ENCODE data around the gene PAN3. TPM values are rescaled to one million over a fixed set of nuclear protein-coding genes. Genes with fewer than 3 reads are reported as not detected.

PAN3 gene
- total RNA-seq, 1 experiment from 2014 or later = 12.9 TPM

DNA sequence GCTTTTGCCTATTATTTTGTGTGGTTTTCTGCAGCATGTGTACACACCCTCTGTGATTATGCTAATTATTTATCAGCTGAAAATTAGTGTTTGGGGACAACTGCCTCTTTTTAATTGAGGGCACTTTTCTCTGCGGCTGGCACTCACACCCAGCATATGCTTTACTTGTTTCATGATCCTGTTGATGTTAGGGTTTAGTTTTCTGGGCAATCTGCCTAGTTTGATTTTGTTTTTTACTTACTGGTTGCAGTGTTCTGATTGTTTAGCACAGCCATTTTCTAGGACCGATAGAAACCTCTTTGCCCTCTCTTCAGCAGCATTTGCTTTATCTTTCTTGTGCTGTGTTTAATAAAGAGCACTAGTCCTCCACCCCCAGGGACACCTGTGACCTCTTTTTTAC is 161.6 kb downstream of the PAN3 start:
- peak; percentile 3 for DNase-seq (ENCODE audit: low read depth)

DNA sequence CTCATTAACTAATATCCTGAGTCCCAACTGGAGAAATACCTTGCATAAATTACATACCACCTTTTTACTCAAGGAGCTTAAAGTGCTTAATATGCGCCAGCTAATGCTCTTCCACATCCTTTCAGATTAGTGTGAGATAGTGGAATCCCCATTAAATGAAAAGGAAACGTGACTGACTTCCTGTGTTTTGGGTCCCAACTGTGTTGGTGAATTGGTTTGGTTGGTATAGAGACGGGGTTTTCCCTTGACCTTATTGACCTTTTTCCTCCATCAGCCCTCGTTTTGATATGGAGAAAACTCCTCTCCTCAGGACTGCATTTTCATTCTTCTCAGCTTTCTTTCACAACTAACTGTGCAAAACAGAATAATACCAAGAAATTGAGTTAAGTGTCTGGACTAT is 163.5 kb downstream of the PAN3 start:
- peak; percentile 8 for DNase-seq (ENCODE audit: low read depth)

DNA sequence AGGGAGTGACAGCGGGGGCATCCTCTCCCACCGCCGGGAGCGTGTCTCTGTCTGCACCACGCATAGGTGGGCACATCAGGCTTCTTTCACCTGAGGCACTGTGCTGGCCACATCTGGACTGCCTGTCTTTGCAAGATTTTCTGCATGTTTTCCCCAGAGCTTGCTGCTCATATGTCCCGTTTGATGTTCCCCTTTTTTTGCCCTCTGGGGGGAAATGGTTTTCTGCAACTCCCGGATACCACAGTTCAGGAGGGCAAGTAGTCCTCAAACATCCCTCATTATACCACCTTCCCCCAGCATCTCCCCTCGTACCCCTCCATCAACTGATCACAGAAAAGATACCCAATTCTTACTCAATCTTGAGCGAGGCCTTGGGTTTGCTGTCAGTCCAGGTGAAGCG is 168.0 kb downstream of the PAN3 start:
- no peak for DNase-seq (ENCODE audit: low read depth)

DNA sequence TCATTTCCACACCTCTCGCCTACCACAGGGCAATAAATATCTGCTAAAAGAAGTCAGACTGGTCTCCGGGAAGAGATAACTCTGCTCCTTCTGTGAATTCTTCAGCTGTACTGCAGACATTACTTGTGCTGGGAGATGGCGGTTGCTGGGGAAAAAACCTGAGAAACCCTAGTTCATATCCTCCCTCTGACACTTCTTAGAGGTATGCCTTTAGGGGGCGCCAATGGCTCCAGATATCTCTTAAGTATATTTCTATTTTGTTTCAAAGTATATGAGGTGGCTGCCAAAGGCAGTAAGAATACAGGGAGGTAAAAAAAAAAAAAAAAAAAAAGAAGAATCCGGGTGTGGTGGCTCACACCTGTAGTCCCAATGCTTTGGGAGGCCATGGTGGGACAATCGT is 175.2 kb downstream of the PAN3 start:
- peak; percentile 17 for DNase-seq (ENCODE audit: low read depth)

DNA sequence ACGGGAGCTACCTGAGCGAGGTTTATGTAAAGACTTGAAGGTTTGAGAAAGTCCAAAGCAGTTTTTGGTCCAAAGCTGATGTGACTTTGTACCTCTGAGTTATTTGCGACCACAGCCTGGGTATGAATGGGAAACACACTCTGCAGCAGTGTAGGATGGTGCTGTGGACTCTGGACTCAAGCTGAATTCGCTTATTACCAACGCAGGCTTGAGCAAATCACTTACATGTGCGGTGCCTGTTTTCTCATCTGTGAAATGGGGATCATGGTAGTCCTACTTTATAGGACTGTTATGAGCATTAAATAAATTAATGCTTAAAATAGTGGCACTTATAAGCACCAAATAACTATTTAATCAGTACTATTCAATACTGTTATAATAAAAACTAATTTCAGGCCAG is 176.5 kb downstream of the PAN3 start:
- DNase-seq (ENCODE audit: low read depth) = no peak

DNA sequence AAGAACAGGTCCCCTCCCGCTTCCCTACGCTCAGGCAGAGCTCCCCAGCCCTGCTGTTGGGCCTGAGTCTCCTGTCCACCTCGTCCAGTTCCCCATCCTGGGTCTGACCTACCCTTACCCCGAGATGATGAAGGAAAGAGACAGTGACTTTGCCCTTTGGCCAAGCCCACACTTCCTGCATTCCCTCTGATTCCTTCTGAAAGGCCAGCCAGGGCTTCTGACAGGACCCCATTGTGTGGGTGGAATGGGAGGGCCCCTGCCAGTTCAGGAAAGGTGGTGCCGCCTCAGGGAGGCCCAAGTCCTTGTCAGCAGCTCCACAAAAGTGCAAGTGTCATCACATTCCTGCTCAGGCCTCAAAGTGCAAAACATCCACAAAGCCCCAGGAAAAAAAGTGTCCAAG is 177.8 kb downstream of the PAN3 start:
- no peak for DNase-seq (ENCODE audit: low read depth)

DNA sequence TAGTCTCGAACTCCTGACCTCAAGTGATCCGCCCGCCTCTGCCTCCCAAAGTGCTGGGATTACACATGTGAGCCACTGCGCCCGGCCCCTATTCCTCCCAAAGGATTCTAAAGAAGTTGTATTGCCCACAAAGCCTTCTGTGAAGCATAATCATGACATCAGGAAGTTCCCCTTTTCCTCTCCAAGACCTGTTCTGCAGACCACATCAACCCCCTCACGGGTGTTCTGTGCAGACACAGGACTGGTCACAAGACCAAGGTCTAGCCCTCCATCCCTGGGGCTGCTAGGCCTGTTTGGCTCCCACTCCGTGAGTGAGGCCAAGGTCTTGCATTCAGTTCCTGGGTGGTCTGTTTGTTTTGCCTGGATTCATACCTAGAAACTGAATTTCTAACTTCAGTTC is 178.5 kb downstream of the PAN3 start:
- DNase-seq (ENCODE audit: low read depth) = no peak

DNA sequence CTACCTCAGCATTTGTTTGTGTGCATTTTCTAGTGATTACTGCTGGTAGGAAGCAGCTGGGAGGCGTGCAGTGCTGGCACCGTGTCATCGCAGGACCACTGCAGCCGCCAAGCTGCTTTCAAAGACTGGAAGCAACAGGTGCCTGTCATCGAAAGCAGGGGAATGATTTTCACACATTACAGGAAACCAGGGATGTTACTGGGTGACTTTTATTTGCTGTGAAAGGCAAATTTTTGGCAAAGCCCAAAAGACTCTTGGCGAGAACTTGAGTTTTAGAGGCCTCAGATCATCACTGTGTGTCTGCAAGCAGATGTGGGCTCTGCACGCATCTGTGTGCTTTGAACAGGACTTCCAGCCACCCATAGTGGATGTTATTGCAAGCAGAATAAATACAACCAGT is 180.2 kb downstream of the PAN3 start:
- no peak for DNase-seq (ENCODE audit: low read depth)

DNA sequence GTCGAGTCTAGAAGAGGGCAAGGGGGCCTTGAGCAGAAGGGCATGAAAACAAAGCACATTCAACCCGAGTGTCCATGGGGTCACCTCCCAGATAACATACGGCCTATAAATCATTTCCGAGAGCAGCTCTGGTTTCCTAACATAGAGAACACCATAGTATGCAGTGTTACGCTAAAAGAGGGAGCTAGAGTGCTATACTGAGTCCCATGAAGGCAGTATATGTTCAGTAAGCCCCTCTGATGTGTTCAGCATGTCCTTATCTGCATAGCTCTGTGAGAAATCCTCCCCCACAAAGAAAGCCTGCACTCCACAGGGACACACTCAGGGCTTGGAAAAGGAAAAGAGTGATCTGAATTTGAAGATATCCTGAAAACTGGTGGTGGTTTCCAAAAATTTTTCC is 181.2 kb downstream of the PAN3 start:
- DNase-seq (ENCODE audit: low read depth) = no peak

DNA sequence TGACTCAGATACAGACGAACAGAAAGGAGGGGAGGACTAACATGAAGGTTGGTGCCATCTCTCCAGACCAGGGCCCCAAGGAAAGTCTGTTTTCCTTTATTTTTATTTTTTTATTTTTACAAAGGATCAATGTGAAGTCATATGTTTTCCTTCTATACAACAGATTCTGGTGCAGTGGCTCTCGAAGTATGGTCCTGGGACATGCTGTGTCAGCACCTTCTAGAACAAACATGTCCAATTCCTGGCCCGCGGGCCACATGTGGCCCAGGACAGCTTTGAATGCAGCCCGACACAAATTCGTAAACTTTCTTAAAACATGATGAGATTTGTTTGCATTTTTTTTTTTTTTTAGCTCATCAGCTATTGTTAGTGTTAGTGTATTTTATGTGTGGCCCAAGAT is 181.9 kb downstream of the PAN3 start:
- no peak for DNase-seq (ENCODE audit: low read depth)

DNA sequence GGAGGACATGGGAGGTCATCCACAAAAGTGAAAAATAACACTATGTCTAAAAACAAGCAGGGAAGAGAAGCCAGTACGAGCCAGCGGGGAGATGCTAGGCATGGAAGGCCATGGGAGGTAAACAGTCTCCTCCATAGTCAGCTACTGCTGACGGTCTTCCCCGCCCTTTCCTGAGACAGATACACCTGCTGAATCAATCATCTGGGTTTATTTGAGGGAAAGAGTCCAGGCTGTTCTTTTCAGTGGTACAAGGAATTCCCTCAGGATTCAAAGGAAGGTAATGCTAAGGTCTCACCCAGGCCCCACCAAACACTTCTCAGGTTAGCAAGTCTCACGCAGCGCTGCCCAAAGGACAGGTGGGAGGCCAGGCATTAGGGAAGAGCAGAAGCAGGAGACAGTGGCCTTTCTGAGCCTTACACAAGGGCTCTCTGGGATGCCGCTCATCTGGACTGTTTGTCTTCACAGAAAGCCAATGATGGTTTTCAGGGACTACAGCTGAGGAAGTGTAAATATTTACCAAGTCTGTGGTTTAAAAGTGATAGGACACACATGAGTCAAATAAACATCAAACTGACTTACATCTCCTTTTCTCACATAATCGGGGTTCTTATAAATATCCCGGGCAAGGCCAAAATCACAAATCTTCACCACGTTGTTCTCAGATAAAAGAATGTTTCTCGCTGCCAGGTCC is 182.7 kb downstream of the PAN3 start:
- peak; percentile 62 for DNase-seq (ENCODE audit: low read depth)

DNA sequence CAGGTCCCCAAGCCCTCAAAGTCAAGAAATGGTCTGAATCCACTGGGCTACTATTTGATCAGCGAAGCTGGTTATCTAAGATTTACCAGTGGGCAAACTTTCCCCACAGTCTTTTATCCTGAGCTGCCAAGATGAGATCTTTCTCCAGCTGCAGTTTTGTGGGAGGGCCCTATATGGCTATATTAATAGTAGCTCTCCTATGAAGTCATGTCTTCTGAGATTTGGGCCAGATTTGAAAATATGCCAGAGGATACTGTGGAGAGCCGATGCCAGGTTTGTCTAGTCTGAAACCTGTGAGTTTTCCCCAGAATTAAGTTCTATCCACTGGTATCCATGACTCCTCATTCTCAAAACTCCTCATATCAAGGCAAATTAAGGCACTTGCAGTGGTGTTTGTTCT is 183.4 kb downstream of the PAN3 start:
- DNase-seq (ENCODE audit: low read depth) = peak; percentile 33

DNA sequence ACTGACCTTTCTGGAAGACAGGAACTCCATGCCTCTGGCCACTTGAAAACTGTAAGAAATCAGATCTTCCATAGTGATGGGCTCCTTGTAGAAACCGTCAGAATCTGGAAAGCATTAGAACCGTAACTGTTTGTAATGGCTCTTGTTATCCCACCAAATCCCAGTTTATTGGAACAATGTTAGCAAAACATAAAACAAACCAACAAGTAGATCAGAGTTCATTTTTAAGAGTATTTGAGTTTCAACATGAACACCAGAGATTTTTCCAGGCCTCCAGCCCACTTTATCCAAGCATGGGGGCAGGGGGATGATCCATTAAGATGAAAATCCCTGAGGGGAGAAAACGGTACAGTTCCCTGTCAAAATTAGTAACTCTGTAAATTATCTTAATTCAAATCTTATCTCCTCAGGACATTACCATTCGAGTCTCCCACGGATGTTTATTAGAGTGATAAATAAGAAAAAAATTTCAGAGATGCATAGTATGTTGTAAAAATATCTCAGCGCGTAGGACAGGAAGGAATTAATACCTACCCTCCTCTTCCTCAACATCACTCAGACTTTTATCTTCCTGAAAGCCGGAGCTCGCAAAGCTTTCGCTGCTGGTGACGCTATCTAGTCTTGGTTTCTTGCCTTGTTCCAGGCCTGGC is 184.0 kb downstream of the PAN3 start:
- peak; percentile 73 for DNase-seq (ENCODE audit: low read depth)

DNA sequence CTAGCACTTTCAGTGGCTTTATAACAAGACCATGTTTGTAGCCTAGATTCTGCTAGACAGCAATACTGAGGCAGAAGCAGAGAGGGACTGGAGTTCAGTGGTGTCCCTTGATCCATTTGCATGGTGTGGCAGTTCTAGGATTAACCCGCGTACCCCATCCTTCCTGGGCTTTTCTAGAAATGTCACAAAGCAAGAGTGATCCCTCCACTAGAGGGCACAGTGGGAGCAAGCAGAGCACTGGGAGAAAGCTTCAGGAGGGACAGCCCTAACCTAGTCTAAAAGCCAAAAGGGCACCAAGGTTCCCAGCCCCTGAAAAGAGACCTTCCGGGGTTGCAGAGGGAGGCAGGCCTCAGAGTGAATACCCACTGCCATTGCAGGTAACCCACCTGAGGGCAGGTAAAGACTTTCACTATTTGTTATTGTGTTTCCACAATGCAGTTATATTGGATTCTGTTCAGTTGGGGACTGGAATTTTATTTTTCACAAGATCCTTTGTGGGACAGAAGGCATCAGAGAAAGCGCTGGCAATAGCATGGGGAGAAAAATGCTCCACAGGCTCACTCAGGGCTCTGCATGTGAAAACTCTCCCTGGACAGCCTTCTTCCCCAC is 185.9 kb downstream of the PAN3 start:
- DNase-seq (ENCODE audit: low read depth) = peak; percentile 68

DNA sequence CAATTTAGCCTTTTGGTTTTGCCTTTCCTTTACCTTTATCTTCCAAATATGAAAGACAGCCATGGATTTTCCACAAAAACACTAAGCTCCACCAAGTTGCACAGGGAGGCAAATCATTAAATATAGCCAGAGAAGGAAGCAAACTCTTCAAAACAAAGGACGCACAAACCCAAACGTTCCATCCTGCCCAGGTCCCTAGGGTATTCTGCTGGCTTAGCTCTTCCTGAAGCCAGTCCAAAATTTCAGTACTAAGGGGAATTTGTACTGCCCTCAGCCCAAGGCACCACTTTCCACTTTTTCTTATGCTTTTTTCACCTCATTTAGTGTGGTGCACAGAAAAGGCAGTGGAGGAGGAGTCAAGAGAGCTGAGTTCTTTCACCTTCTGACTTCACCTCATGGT is 186.7 kb downstream of the PAN3 start:
- no peak for DNase-seq (ENCODE audit: low read depth)

DNA sequence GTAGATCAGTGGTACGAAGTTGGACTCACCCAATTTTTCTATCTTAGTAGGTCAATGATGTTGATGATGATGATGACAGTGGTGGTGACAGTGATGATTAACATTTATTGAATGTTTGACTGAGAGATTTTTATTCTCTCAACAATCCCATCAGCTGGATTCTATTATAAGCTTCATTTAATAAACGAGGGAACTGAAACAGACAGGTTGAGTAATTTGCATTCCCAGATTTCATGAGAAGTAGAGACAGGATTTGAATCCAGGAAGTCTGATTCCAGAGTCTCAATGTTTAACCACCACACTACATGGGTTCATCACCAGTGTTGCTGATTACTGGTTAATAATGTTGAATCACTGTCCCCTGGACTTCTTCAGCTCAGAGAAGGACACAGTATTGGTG is 187.7 kb downstream of the PAN3 start:
- DNase-seq (ENCODE audit: low read depth) = no peak

DNA sequence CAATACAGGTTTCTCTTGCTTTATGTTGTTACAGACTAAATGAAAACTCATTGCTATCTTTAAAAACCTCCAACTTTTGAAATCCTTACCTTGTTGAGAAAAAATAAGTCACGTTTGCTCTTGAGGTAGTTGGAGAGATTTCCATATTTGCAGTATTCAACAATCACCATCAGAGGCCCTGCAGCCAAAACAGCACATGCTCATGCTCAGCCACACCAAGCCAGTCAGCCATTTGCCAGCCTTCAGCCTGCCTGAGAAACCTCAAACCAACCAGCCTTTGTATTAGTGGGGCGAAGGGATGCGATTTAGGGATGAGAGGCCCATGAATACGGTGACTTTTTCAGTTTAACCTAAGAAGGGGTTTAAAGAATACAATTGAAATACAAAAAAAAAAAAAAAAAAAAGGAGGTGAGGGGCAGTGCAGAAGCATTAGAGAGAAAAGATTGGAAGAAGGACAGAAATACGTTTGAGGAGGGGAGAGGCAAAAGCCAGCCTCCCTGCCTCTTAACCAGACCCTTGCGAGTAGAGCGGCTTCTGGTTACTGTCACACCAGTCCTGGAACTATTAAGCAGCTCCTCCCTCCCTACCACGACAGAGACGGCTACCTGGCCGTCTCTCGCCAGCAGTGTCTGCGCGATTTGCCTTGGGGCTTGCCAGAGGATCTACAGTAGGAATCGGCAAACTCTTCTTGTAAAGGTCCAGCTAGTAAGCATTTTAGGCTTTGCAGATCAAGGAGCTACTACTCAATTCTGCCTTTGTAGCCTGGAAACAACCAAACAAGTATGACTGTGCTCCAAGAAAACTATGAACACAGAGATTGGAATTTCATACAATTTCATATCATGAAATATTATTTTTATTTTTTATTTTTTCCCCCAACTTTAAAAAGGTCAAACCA is 189.3 kb downstream of the PAN3 start:
- DNase-seq (ENCODE audit: low read depth) = no peak

DNA sequence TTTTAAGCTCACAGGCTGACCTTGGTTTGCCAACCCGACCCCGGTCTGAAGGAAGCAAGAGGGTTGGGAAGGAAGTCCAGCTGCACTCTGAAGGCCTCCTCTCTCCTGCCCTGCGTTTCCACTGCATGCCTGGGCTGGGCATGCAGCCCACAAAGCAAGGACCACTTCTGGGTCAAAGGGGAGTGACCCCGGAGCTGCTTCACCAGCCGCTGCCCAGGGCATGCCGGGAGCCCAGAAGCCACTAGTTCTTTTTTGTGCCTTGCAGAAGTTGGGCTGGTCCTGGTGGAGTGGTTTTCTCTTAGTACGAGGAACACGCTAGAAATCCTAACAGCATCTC is 189.9 kb downstream of the PAN3 start:
- no peak for DNase-seq (ENCODE audit: low read depth)

DNA sequence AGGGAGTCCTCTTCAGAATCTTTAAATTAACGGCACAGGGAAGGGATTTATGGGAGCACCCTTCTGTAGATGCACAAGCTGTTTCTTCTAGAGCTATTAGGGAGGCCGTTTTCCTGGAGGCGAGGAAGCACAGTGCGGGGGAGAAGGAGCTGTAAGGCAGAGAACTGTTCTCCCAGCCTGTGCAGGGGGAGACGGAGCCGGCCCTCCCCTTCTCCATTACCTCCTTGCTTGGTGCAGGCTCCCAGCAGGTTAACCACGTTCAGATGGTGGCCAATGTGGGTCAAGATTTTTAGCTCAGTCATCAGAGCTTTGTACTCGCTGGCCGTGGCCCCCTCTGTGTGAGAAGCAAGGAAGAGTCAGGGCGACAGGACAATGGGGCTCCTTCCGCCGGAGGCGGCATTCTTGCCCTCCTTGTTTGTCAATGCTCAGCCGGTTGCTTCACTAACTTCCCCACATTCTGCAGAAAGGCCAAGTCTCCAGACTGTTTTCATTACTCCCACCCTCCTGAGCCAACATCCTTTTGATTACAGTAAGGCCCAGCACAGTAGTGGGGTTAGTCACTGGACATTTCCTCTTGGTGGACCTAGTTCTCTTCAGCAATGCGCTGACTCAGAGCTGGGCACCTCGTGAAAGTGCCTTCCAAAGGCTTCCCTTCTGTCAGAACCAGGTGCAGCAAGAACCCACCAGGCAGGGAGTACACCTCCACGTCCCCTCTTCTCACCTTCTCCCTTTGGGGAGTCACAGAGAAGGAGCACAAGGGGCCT is 191.2 kb downstream of the PAN3 start:
- peak; percentile 70 for DNase-seq (ENCODE audit: low read depth)

DNA sequence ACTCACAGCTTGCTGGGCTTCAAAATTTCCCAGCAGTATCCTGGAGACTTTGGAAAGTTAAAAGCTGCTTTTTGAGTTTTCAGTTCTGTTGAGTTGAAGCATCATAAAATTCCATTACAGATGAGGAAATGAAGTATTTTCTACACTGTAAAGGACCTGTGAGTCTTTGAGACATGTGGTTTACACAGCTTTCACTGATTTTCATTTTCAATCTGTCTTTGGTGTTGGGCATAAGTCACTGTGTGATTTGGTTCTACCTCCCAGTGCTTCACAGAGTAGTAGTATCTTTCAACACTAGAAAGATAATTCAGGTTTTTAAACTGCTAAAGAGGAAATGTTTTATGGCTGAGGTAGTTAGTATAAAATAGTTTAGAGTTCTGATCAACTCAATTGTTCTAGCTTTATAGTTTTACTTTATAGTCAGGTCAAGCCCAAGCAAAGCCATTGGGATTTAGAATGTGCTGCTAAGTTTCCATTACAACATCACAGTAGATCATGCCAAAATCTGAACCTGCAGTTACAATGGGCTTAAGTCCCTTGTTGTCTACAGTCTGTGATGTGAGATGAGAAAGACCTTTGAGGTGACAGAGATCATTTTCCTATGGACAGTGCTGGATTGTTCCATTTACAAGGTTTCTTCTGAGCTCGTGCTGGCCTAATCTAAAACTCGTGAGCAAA is 195.0 kb downstream of the PAN3 start:
- DNase-seq (ENCODE audit: low read depth) = no peak

DNA sequence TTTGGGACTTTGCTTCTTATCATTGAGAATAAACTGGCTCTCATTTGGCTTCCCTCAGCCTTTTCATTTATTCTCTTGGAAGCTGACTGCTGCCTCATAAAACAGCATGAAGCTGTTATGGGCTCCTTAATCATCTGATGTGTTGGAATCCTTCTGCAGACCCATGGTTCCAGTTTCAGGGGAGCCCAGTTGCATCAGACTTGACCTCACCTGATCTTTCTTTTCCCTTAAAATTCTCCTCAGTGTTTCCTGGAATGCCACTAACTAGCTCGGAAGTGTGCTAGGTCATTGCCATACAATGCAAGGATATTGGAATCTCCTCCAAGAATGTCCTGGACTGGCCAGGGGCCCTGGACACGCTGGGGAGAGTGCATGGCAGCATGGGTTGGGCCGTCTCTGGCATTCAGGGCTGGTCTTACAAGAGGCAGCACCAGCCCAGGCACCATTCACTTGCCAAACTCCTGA is 197.9 kb downstream of the PAN3 start:
- no peak for DNase-seq (ENCODE audit: low read depth)

Measured in M059J (cell line).